Heart left ventricle (tissue), 16 donors: ENCODE measurements around the gene CDK2AP2. TPM values are rescaled to one million over a fixed set of nuclear protein-coding genes. Genes with fewer than 3 reads are reported as not detected.
A peak's percentile ranks its signal among the peaks of the same experiment; 100 is the strongest.
"Not testable (repeated sequence)": the region's sequence is repeated elsewhere in the genome, so short reads cannot be mapped to it uniquely, and the experiment has no call there.

Experiments
- ATAC-seq, 4 donors: fragments of 200-7000 bp; cut with Tn5 transposase; one replicate each; pipeline ENCODE4 v1.9.1; 2020 to 2022; ENCODE audit warnings: moderate library complexity in 4 of 4, mild to moderate bottlenecking in 3 of 4, moderate number of reproducible peaks in 1 of 4
- DNase-seq, 5 donors: peaks; one replicate each; pipeline ENCODE4 v3.0.0-alpha.2; 2020
- H3K27ac ChIP-seq, 12 donors: fragments of 200-600 bp; sonication (generic) in 4 of 12; one replicate each; pipeline versions ENCODE4 v1.5.0 to v1.8.0; 2016 to 2022; ENCODE audit warnings: mild to moderate bottlenecking in 2 of 12
- H3K27me3 ChIP-seq, 9 donors: fragments of 200-600 bp; sonication (generic) in 2 of 9; one replicate each; pipeline versions ENCODE4 v1.5.1 to v1.8.0; 2016 to 2022; ENCODE audit warnings: mild to moderate bottlenecking in 3 of 9
- H3K36me3 ChIP-seq, 9 donors: fragments of 200-600 bp; sonication (generic) in 2 of 9; one replicate each; pipeline versions ENCODE4 v1.5.0 to v1.8.0; 2018 to 2022; ENCODE audit warnings: mild to moderate bottlenecking in 2 of 9
- H3K4me1 ChIP-seq, 12 donors: fragments of 200-600 bp; sonication (generic) in 4 of 12; one replicate each; pipeline versions ENCODE4 v1.5.0 to v1.8.0; 2016 to 2022; ENCODE audit warnings: mild to moderate bottlenecking in 3 of 12
- H3K4me3 ChIP-seq, 12 donors: fragments of 200-600 bp; sonication (generic) in 4 of 12; one replicate each; pipeline versions ENCODE4 v1.5.0 to v1.8.0; 2017 to 2022; ENCODE audit warnings: mild to moderate bottlenecking in 9 of 12, moderate library complexity in 4 of 12
- H3K9me3 ChIP-seq, 12 donors: fragments of 200-600 bp; sonication (generic) in 4 of 12; one replicate each; pipeline versions ENCODE4 v1.5.0 to v1.8.0; 2016 to 2022; ENCODE audit warnings: mild to moderate bottlenecking in 1 of 12
- CTCF ChIP-seq, 12 donors: fragments of 200-600 bp; sonication (generic) in 4 of 12; IDR thresholded peaks; one replicate each; pipeline versions ENCODE4 v1.5.0 to v1.8.0; 2018 to 2022; ENCODE audit warnings: antibody characterized with exemption in 12 of 12, mild to moderate bottlenecking in 5 of 12
- POLR2A ChIP-seq, 2 donors: fragments of 450-650 bp; IDR thresholded peaks; one replicate each; pipeline ENCODE4 v1.6.1; 2017; ENCODE audit warnings: antibody characterized with exemption in 2 of 2, mild to moderate bottlenecking in 2 of 2, moderate library complexity in 2 of 2
- WGBS, 4 donors: extraction: QIAGEN DNeasy Blood & Tissue Kit in 2 of 4; methylation state at CpG; one replicate each; pipeline versions ENCODE4 v1.1.5 to v1.1.7; 2013 to 2018; 5-methylcytosine and 5-hydroxymethylcytosine counted together
- intact Hi-C, 10 donors: fragments of 100-400 bp; cut with DNase I; formaldehyde crosslinking; loops; one replicate each; pipeline versions ENCODE4 v1.11.1 to v1.14.2; 2022
- polyA plus RNA-seq, 2 donors: library from polyadenylated mRNA; stranded (reverse); fragments of 200-250 nt; gene quantifications; one replicate each; pipeline ENCODE4 v1.2.3, GENCODE V29; 2013
- total RNA-seq, 9 donors: library from RNA; depleted of rRNA in 2 of 9; stranded (reverse); fragments of >200 nt in 2 of 9; fragmentation: NEBNext Ultra II Directional in 3 of 9; extraction: Animal tissue kit (Norgen Biotek cat#: 25700) in 3 of 9; gene quantifications; one replicate each; pipeline versions ENCODE4 v1.1.0 to v1.2.4, GENCODE V29; 2016 to 2023
- donor health status: ischemic (EF 13 %, LVEDD 7.1; RV severe dilation, severe dysfunction).
- donor health status: healthy with polysubstance abuse.
- donor health status: DM: no; HTN: yes; CAD: no.
- donor health status: DM: no; HTN: no; CAD: no.
- donor health status: ischemic (EF 25% LVEDD 6.9; RV normal size, moderate dysfunction).
- donor health status: ischemic (EF 25% LVEDD 5.7; RV mildly dilated, moderate dysfunction).
- donor health status: healthy.
- donor health status: DM: yes; HTN: yes; CAD: no.
- donor health status: ischemic (EF 35%, LVEDD 5.7; RV mildly dilated, moderate dysfunction).
- donor health status: nonischemic (EF 11% LVEDD 7.7; RV severe dilation, severe dysfunction).
- donor health status: DM: yes; HTN: yes; CAD: no.
- donor health status: PGD.
- donor health status: ischemic (EF 29% LVEDD 5.4; RV normal size, mild dysfunction).
- donor health status: nonischemic (EF 23%, LVEDD 6.1; RV moderate dilation, normal function).

Gene CDK2AP2
- total and polyA plus RNA-seq, 11 donors: 37.0 to 461 (median 60.1) TPM

- Histone ChIP-seq H3K4me3 (peak overlapping the region in 1 of 12 donors; percentile 98), H3K27me3 (no peaks in the 10 kb centered on the region), H3K36me3 (no peaks in the 10 kb centered on the region), H3K4me1 (peaks cover 0 to 48% (median 27%) of the 10 kb centered on the region in 12 donors), H3K9me3 (no peaks in the 10 kb centered on the region), H3K27ac (peak overlapping the region in 1 of 12 donors; percentile 89)
- no peak for DNase-seq
- TF ChIP-seq POLR2A (IDR thresholded peaks at IDR 0.05) (no peak), CTCF (IDR thresholded peaks at IDR 0.05) (no peak)
- WGBS, 4 donors: 73 to 82% (median 77%) methylated on average over 10 to 11 of the region's 11 CpGs
- intact Hi-C loops: loop anchor here in 7 of 10 donors (5.0 to 10.0 kb wide), 3 partner anchors 40 to 65 kb away; partner anchors contain the start of genes PPP1CA (in 7 of the 7), TBC1D10C (in 7 of the 7), CDK2AP2 (in 1 of the 7) and PITPNM1 (in 1 of the 7)
- no peak for ATAC-seq
Observed at GRCh38 chr11:67466962-67467771, 40.8 kb downstream of the CDK2AP2 start.

GRCh38 chr11:67466367-67466766 lies 41.6 kb downstream of the CDK2AP2 start:
- ATAC-seq: no peak
- Histone ChIP-seq H3K36me3 (no peaks in the 10 kb centered on the region), H3K27me3 (no peaks in the 10 kb centered on the region), H3K4me1 (peaks cover 0 to 48% (median 27%) of the 10 kb centered on the region in 12 donors), H3K9me3 (no peaks in the 10 kb centered on the region), H3K4me3 (no peak overlapping the region), H3K27ac (peak overlapping the region in 1 of 12 donors; percentile 6)
- intact Hi-C loops: loop anchor here in 7 of 10 donors (5.0 to 10.0 kb wide), 3 partner anchors 41 to 64 kb away; partner anchors contain the start of genes PPP1CA (in 7 of the 7), TBC1D10C (in 7 of the 7), CDK2AP2 (in 1 of the 7) and PITPNM1 (in 1 of the 7)
- TF ChIP-seq POLR2A (IDR thresholded peaks at IDR 0.05) (no peak), CTCF (IDR thresholded peaks at IDR 0.05) (no peak)
- 76 to 82% (median 81%) methylated on average over 5 of the region's 5 CpGs for WGBS, 4 donors
- no peak for DNase-seq

- H3K36me3 ChIP-seq, H3K27me3 ChIP-seq, DNase-seq, H3K9me3 ChIP-seq, ATAC-seq: not testable (repeated sequence)
- Histone ChIP-seq H3K4me1 (peaks cover 0 to 48% (median 27%) of the 10 kb centered on the region in 12 donors), H3K27ac (peak overlapping the region in 8 of 12 donors; percentile 61 to 93 (median 87)), H3K4me3 (peak overlapping the region in 1 of 12 donors; percentile 59)
- WGBS, 4 donors: 56 to 82% (median 75%) methylated on average over 2 of the region's 2 CpGs
- intact Hi-C loops: loop anchor here in 8 of 10 donors (1.0 to 10.0 kb wide), 4 partner anchors 42 to 63 kb away; partner anchors contain the start of genes PPP1CA (in 7 of the 8), TBC1D10C (in 7 of the 8), CDK2AP2 (in 1 of the 8) and PITPNM1 (in 1 of the 8)
Observed at GRCh38 chr11:67465530-67465929, 42.4 kb downstream of the CDK2AP2 start.

GRCh38 chr11:67465189-67465510 lies 42.8 kb downstream of the CDK2AP2 start:
- no peaks in the 10 kb centered on the region for H3K9me3 ChIP-seq
- intact Hi-C loops: loop anchor here in 8 of 10 donors (1.0 to 10.0 kb wide), 4 partner anchors 42 to 63 kb away; partner anchors contain the start of genes PPP1CA (in 7 of the 8), TBC1D10C (in 7 of the 8), CDK2AP2 (in 1 of the 8) and PITPNM1 (in 1 of the 8)
- ATAC-seq: no peak
- WGBS, 4 donors: 35 to 47% (median 39%) methylated on average over 3 of the region's 3 CpGs
- peaks cover 0 to 48% (median 27%) of the 10 kb centered on the region in 12 donors for H3K4me1 ChIP-seq
- H3K27ac ChIP-seq: peak overlapping the region; percentile 61 to 93 (median 87)
- no peaks in the 10 kb centered on the region for H3K36me3 ChIP-seq
- DNase-seq: no peak
- peak overlapping the region; percentile 31 to 66 (median 58) for H3K4me3 ChIP-seq
- TF ChIP-seq POLR2A (IDR thresholded peaks at IDR 0.05) (no peak), CTCF (IDR thresholded peaks at IDR 0.05) (no peak)
- H3K27me3 ChIP-seq: no peaks in the 10 kb centered on the region
